ENCODE data around the gene TEKTIP1. TPM values are rescaled to one million over a fixed set of nuclear protein-coding genes. Genes with fewer than 3 reads are reported as not detected.

TEKTIP1 gene
- total RNA-seq, 6 donors from 2014 or later: 1.6 to 7.3 (median 6.2) TPM; not detected in 3

- no peaks in the 10 kb centered on the region for H3K27me3 ChIP-seq
- H3K27ac ChIP-seq: no peak overlapping the region
- H3K4me1 ChIP-seq: peaks cover 6 to 26% (median 10%) of the 10 kb centered on the region in 4 donors
- DNase-seq (peak in 1 of 2 donors; percentile 32), ATAC-seq (ENCODE audit: low FRiP score in 2 of 2) (no peak)
- H3K36me3 ChIP-seq: peaks cover 0 to 20% (median 11%) of the 10 kb centered on the region in 4 donors
- TF ChIP-seq, protein P1, sequence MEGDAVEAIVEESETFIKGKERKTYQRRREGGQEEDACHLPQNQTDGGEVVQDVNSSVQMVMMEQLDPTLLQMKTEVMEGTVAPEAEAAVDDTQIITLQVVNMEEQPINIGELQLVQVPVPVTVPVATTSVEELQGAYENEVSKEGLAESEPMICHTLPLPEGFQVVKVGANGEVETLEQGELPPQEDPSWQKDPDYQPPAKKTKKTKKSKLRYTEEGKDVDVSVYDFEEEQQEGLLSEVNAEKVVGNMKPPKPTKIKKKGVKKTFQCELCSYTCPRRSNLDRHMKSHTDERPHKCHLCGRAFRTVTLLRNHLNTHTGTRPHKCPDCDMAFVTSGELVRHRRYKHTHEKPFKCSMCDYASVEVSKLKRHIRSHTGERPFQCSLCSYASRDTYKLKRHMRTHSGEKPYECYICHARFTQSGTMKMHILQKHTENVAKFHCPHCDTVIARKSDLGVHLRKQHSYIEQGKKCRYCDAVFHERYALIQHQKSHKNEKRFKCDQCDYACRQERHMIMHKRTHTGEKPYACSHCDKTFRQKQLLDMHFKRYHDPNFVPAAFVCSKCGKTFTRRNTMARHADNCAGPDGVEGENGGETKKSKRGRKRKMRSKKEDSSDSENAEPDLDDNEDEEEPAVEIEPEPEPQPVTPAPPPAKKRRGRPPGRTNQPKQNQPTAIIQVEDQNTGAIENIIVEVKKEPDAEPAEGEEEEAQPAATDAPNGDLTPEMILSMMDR (IDR thresholded peaks at IDR 0.05): no peak
- TF ChIP-seq POLR2AphosphoS5 (IDR thresholded peaks at IDR 0.05) (no peak), POLR2A (IDR thresholded peaks at IDR 0.05) (no peak), EP300 (IDR thresholded peaks at IDR 0.05) (no peak)
- 80 to 84% methylated on average over 15 of the region's 15 CpGs for WGBS, 2 donors
- H3K9me3 ChIP-seq: no peaks in the 10 kb centered on the region
- H3K4me3 ChIP-seq: no peak overlapping the region
Measured at GRCh38 chr19:3515891-3516422, 23.0 kb upstream of the TEKTIP1 start.

DNA sequence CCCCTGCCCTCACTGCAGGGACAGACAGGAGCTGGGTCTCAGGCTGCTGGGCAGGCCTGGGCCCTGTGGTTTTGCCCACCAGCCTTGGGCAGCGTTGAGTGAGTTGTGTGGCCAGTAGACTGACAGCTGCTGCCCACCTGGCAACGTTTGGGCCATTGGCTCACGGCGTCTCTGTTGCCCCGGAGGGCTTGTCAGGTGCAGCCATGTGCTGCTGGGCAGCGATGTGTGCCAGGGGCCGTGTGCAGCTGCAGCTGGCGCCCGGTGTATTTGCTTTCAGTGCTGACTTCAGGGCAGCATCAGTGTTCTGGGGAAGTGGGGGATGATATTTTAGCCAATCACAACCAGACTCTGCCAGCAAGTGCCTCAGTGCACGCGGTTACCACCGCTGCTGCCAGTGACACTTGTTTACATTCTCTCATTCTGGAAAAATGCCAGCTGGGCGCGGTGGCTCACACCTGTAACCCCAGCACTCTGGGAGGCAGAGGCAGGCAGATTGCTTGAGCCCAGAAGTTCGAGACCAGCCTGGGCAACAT, 22.2 kb upstream of the TEKTIP1 start:
- Histone ChIP-seq H3K36me3 (peaks cover 0 to 20% (median 10%) of the 10 kb centered on the region in 4 donors), H3K27me3 (no peaks in the 10 kb centered on the region), H3K27ac (no peak overlapping the region), H3K4me1 (peaks cover 6 to 26% (median 10%) of the 10 kb centered on the region in 4 donors), H3K4me3 (no peak overlapping the region), H3K9me3 (no peaks in the 10 kb centered on the region)
- WGBS, 2 donors: 73 to 83% methylated on average over 3 to 12 of the region's 15 CpGs
- no peak for TF ChIP-seq POLR2AphosphoS5 (IDR thresholded peaks at IDR 0.05)
- DNase-seq: peak in 1 of 2 donors; percentile 56
- ATAC-seq (ENCODE audit: low FRiP score in 2 of 2): no peak

GRCh38 chr19:3517638-3518037, 21.3 kb upstream of the TEKTIP1 start:
- ATAC-seq (ENCODE audit: low FRiP score in 2 of 2) (no peak), DNase-seq (no peak)
- peaks cover 0 to 27% (median 15%) of the 10 kb centered on the region in 4 donors for H3K36me3 ChIP-seq
- WGBS, 2 donors: 81 to 83% methylated on average over 2 of the region's 2 CpGs
- TF ChIP-seq EP300 (IDR thresholded peaks at IDR 0.05) (no peak), POLR2A (IDR thresholded peaks at IDR 0.05) (no peak), POLR2AphosphoS5 (IDR thresholded peaks at IDR 0.05) (no peak)
- TF ChIP-seq, protein P1 (IDR thresholded peaks at IDR 0.05): no peak
- H3K27me3 ChIP-seq: no peaks in the 10 kb centered on the region
- H3K4me1 ChIP-seq: peaks cover 6 to 21% (median 10%) of the 10 kb centered on the region in 4 donors
- no peaks in the 10 kb centered on the region for H3K9me3 ChIP-seq
- H3K27ac ChIP-seq: no peak overlapping the region
- H3K4me3 ChIP-seq: no peak overlapping the region

GRCh38 chr19:3518255-3518654, 20.7 kb upstream of the TEKTIP1 start:
- Histone ChIP-seq H3K27me3 (no peaks in the 10 kb centered on the region), H3K36me3 (peaks cover 3 to 32% (median 19%) of the 10 kb centered on the region in 4 donors), H3K4me1 (peaks cover 6 to 15% (median 10%) of the 10 kb centered on the region in 4 donors), H3K27ac (no peak overlapping the region), H3K4me3 (no peak overlapping the region), H3K9me3 (no peaks in the 10 kb centered on the region)
- TF ChIP-seq POLR2AphosphoS5 (IDR thresholded peaks at IDR 0.05): no peak
- TF ChIP-seq, protein P1 (IDR thresholded peaks at IDR 0.05): no peak
- TF ChIP-seq EP300 (IDR thresholded peaks at IDR 0.05): no peak
- TF ChIP-seq POLR2A (IDR thresholded peaks at IDR 0.05): no peak
- 86 to 95% methylated on average over 9 to 10 of the region's 10 CpGs for WGBS, 2 donors
- no peak for ATAC-seq (ENCODE audit: low FRiP score in 2 of 2)
- DNase-seq: peak in 1 of 2 donors; percentile 43

DNA sequence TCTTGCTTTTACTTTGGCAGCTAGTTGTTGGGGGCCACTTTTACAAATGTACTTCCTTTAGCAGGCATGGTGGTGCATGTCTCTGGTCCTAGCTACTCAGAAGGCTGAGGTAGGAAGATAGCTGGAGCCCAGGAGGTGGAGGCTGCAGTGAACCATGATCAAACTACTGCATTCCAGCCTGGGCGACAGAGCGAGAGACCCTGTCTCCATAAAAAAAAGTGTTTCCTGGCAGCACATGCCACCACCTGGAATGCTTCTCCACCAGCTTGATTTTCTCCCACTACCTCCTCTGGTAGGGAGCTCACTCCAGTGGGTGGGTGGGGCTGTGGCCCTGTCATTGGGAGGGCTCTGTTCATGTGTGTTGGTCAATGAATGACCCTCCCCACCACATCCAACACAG, 20.3 kb upstream of the TEKTIP1 start:
- Histone ChIP-seq H3K9me3 (no peaks in the 10 kb centered on the region), H3K4me1 (peaks cover 6 to 15% (median 10%) of the 10 kb centered on the region in 4 donors), H3K27me3 (no peaks in the 10 kb centered on the region), H3K36me3 (peaks cover 3 to 36% (median 23%) of the 10 kb centered on the region in 4 donors), H3K4me3 (no peak overlapping the region), H3K27ac (no peak overlapping the region)
- no peak for TF ChIP-seq POLR2AphosphoS5 (IDR thresholded peaks at IDR 0.05)
- no peak for TF ChIP-seq POLR2A (IDR thresholded peaks at IDR 0.05)
- TF ChIP-seq EP300 (IDR thresholded peaks at IDR 0.05): no peak
- TF ChIP-seq, protein P1 (IDR thresholded peaks at IDR 0.05): no peak
- DNase-seq: no peak
- 86 to 97% methylated on average over 2 of the region's 2 CpGs for WGBS, 2 donors
- no peak for ATAC-seq (ENCODE audit: low FRiP score in 2 of 2)

Data from upper lobe of left lung (tissue), 6 donors.